B cell (primary cell): ENCODE data around the gene DAD1.

Source experiments
- CTCF ChIP-seq: fragments of 200-600 bp; IDR thresholded peaks from one replicate; pipeline ENCODE4 v1.8.0; 2022; ENCODE audit warnings: antibody characterized with exemption, mild to moderate bottlenecking
- EZH2 ChIP-seq: IDR thresholded peaks from 2 replicates; pipeline ENCODE4 v1.6.1; 2012; ENCODE audit warnings: borderline replicate concordance, low read depth, mild to moderate bottlenecking, moderate library complexity, low read length; ENCODE audit not compliant: insufficient read depth, poor library complexity, severe bottlenecking

- TF ChIP-seq EZH2: no peak
- TF ChIP-seq CTCF: no peak
These were observed 31.2 kb downstream of the DAD1 start for GRCh38 chr14:22557846-22558220.
